HG03354 (cell line): Measurements from ENCODE around the gene DARS1.

Experiments used
- ATAC-seq: cut with Tn5 transposase; IDR thresholded peaks from one replicate; pipeline ENCODE4 v1.9.1; 2021; ENCODE audit warnings: mild to moderate bottlenecking; ENCODE audit not compliant: unreplicated experiment, poor library complexity, severe bottlenecking

The DARS1 gene

GRCh38 chr2:136016836-136017235, 31.4 kb upstream of the DARS1 start:
- no peak for ATAC-seq

- ATAC-seq = no peak
These were observed 31.0 kb upstream of the DARS1 start for GRCh38 chr2:136016427-136016826.

- ATAC-seq = no peak
These were observed 30.3 kb upstream of the DARS1 start for GRCh38 chr2:136015699-136016098.

- no peak for ATAC-seq
These were observed 29.0 kb upstream of the DARS1 start for GRCh38 chr2:136014411-136014810.

GRCh38 chr2:136013955-136014354, 28.5 kb upstream of the DARS1 start:
- ATAC-seq = no peak

- ATAC-seq = no peak
These were observed 27.8 kb upstream of the DARS1 start for GRCh38 chr2:136013136-136013685.

GRCh38 chr2:136012315-136012714, 26.9 kb upstream of the DARS1 start:
- ATAC-seq = no peak

- ATAC-seq = no peak
These were observed 24.7 kb upstream of the DARS1 start for GRCh38 chr2:136010126-136010525.

- ATAC-seq = peak; percentile 52
These were observed 22.9 kb upstream of the DARS1 start for GRCh38 chr2:136008205-136008865.

- no peak for ATAC-seq
These were observed 21.2 kb upstream of the DARS1 start for GRCh38 chr2:136006658-136007057.

GRCh38 chr2:136005462-136006196, 20.2 kb upstream of the DARS1 start:
- peak; percentile 80 for ATAC-seq

- ATAC-seq = no peak
These were observed 19.5 kb upstream of the DARS1 start for GRCh38 chr2:136004965-136005364.

- ATAC-seq = no peak
These were observed 15.7 kb upstream of the DARS1 start for GRCh38 chr2:136001131-136001530.

- ATAC-seq = peak; percentile 55
These were observed 15.1 kb upstream of the DARS1 start for GRCh38 chr2:136000502-136000901.

- no peak for ATAC-seq
These were observed 14.5 kb upstream of the DARS1 start for GRCh38 chr2:135999899-136000298.

- no peak for ATAC-seq
These were observed 13.5 kb upstream of the DARS1 start for GRCh38 chr2:135998879-135999278.

- peak; percentile 70 for ATAC-seq
These were observed 12.0 kb upstream of the DARS1 start for GRCh38 chr2:135997380-135997779.

- no peak for ATAC-seq
These were observed 10.9 kb upstream of the DARS1 start for GRCh38 chr2:135996304-135996703.

GRCh38 chr2:135994281-135994680, 8.9 kb upstream of the DARS1 start:
- ATAC-seq = no peak

GRCh38 chr2:135993421-135993820, 8.0 kb upstream of the DARS1 start:
- no peak for ATAC-seq

- no peak for ATAC-seq
These were observed 6.4 kb upstream of the DARS1 start for GRCh38 chr2:135991861-135992260.
